Fibroblast of the conjunctiva (primary cell): ENCODE measurements around the gene CBFA2T2.
"Not testable (repeated sequence)": the region's sequence is repeated elsewhere in the genome, so short reads cannot be mapped to it uniquely, and the experiment has no call there.

Experiments used
- DNase-seq: peaks from one replicate; pipeline ENCODE4 v3.0.0-alpha.2; 2010; ENCODE audit warnings: low read depth

The CBFA2T2 gene

GRCh38 chr20:33576432-33577125 lies 86.7 kb downstream of the CBFA2T2 start:
- no peak for DNase-seq

- DNase-seq = peak; percentile 86
Measured at GRCh38 chr20:33578510-33578909, 88.6 kb downstream of the CBFA2T2 start.

- no peak for DNase-seq
Measured at GRCh38 chr20:33583143-33583542, 93.2 kb downstream of the CBFA2T2 start.

GRCh38 chr20:33584976-33585375 lies 95.1 kb downstream of the CBFA2T2 start:
- no peak for DNase-seq

GRCh38 chr20:33585413-33585812 lies 95.5 kb downstream of the CBFA2T2 start:
- DNase-seq = no peak

GRCh38 chr20:33589059-33589458 lies 99.2 kb downstream of the CBFA2T2 start:
- DNase-seq = no peak

- not testable (repeated sequence) for DNase-seq
Measured at GRCh38 chr20:33591901-33592300, 102.0 kb downstream of the CBFA2T2 start.

- DNase-seq = no peak
Measured at GRCh38 chr20:33594743-33595142, 104.8 kb downstream of the CBFA2T2 start.

- no peak for DNase-seq
Measured at GRCh38 chr20:33600414-33600813, 110.5 kb downstream of the CBFA2T2 start.

GRCh38 chr20:33600981-33601380 lies 111.1 kb downstream of the CBFA2T2 start:
- DNase-seq = no peak

- no peak for DNase-seq
Measured at GRCh38 chr20:33601861-33602260, 112.0 kb downstream of the CBFA2T2 start.

- DNase-seq = no peak
Measured at GRCh38 chr20:33602826-33603590, 113.1 kb downstream of the CBFA2T2 start.

- no peak for DNase-seq
Measured at GRCh38 chr20:33604084-33604990, 114.4 kb downstream of the CBFA2T2 start.

- no peak for DNase-seq
Measured at GRCh38 chr20:33604991-33605370, 115.1 kb downstream of the CBFA2T2 start.

GRCh38 chr20:33606118-33606771 lies 116.3 kb downstream of the CBFA2T2 start:
- no peak for DNase-seq

- no peak for DNase-seq
Measured at GRCh38 chr20:33609504-33609903, 119.6 kb downstream of the CBFA2T2 start.

- no peak for DNase-seq
Measured at GRCh38 chr20:33611106-33611505, 121.2 kb downstream of the CBFA2T2 start.

GRCh38 chr20:33612001-33612400 lies 122.1 kb downstream of the CBFA2T2 start:
- DNase-seq = no peak

- no peak for DNase-seq
Measured at GRCh38 chr20:33621717-33622400, 132.0 kb downstream of the CBFA2T2 start.

GRCh38 chr20:33622705-33623365 lies 132.9 kb downstream of the CBFA2T2 start:
- DNase-seq = no peak

- DNase-seq = no peak
Measured at GRCh38 chr20:33624399-33624798, 134.5 kb downstream of the CBFA2T2 start.
